Uterus (tissue), 4 donors: ENCODE results near the gene CLCN3. TPM values are rescaled to one million over a fixed set of nuclear protein-coding genes. Genes with fewer than 3 reads are reported as not detected.

Experiments
- DNase-seq, 2 donors: peaks; one replicate each; pipeline ENCODE4 v3.0.0-alpha.2; 2019 to 2020
- H3K27ac ChIP-seq, 2 donors: fragments of 200-600 bp; sonication (generic); 1 replicate in 1 of 2; 2 replicates in 1 of 2; pipeline ENCODE4 v1.5.1; 2016 to 2018
- H3K27me3 ChIP-seq, 2 donors: fragments of 200-600 bp; sonication (generic); one replicate each; pipeline ENCODE4 v1.5.1; 2018 to 2019; ENCODE audit warnings: control low read depth in 1 of 2
- H3K36me3 ChIP-seq, 2 donors: fragments of 200-600 bp; sonication (generic); one replicate each; pipeline ENCODE4 v1.5.1; 2019; ENCODE audit warnings: control low read depth in 1 of 2
- H3K4me1 ChIP-seq, 2 donors: fragments of 200-600 bp; sonication (generic); one replicate each; pipeline ENCODE4 v1.5.1; 2018 to 2019; ENCODE audit warnings: control low read depth in 1 of 2
- H3K4me3 ChIP-seq, 2 donors: fragments of 200-600 bp; sonication (generic); 1 replicate in 1 of 2; 2 replicates in 1 of 2; pipeline ENCODE4 v1.5.1; 2018 to 2019; ENCODE audit warnings: mild to moderate bottlenecking in 1 of 2
- H3K9me3 ChIP-seq, 2 donors: fragments of 200-600 bp; sonication (generic); one replicate each; pipeline ENCODE4 v1.5.1; 2019; ENCODE audit warnings: control low read depth in 1 of 2
- CTCF ChIP-seq, 4 experiments: fragments of 200-600 bp in 2 of 4; fragments of 450-650 bp in 2 of 4; sonication (generic) in 2 of 4; IDR thresholded peaks; one replicate each; pipeline ENCODE4 v1.5.1; 2016 to 2019; ENCODE audit warnings: antibody characterized with exemption in 4 of 4, mild to moderate bottlenecking in 2 of 4, moderate library complexity in 1 of 4
- POLR2A ChIP-seq, 2 donors: fragments of 450-650 bp; IDR thresholded peaks; one replicate each; pipeline ENCODE4 v1.6.1; 2016; ENCODE audit warnings: antibody characterized with exemption in 2 of 2, mild to moderate bottlenecking in 1 of 2, moderate library complexity in 1 of 2
- intact Hi-C: fragments of 100-400 bp; cut with DNase I; formaldehyde crosslinking; loops from one replicate; pipeline ENCODE4 v1.15.1; 2023; ENCODE audit warnings: low total_unique reads
- total RNA-seq, 4 donors: library from RNA; depleted of rRNA in 3 of 4; stranded (reverse); fragments of >200 nt in 3 of 4; gene quantifications; one replicate each; pipeline versions ENCODE4 v1.1.0 to v1.2.4, GENCODE V29; 2014 to 2023
- donor health status: DM: yes; HTN: yes; CAD: no.

CLCN3 gene
- total RNA-seq, 4 donors from 2014 or later, result 12.4 to 57.3 (median 33.5) TPM

GRCh38 chr4:169611991-169612870 is 8.1 kb upstream of the CLCN3 start, which contains the start of gene NEK1:
Gene NEK1, minus strand, starts transcription at chr4:169612583. Its CDS starts 9,953 bp downstream, at chr4:169602630.
- intact Hi-C loops, result loop anchor here (10.0 kb wide), 1 partner anchor 413 kb away; the partner anchor contains the start of gene MFAP3L

GRCh38 chr4:169612871-169613859 is 7.2 kb upstream of the CLCN3 start:
- TF ChIP-seq POLR2A (IDR thresholded peaks at IDR 0.05) (no peak), CTCF (IDR thresholded peaks at IDR 0.05) (peak; percentile 61 to 72 (median 62))
- Histone ChIP-seq H3K9me3 (no peaks in the 10 kb centered on the region), H3K4me1 (peaks cover 0 to 8% of the 10 kb centered on the region in 2 donors), H3K4me3 (peak overlapping the region; percentile 85 to 94), H3K36me3 (no peaks in the 10 kb centered on the region), H3K27me3 (no peaks in the 10 kb centered on the region), H3K27ac (peak overlapping the region; percentile 89 to 96)
- peak; percentile 69 to 72 for DNase-seq
- intact Hi-C loops, result loop anchor here (10.0 kb wide), 1 partner anchor 412 kb away; the partner anchor contains the start of gene MFAP3L

More at GRCh38 chr4:169611991-169612870, 8.1 kb upstream of the CLCN3 start, which contains the start of gene NEK1:
- H3K27ac ChIP-seq, result peak within 1 kb of the TSS; percentile 89 to 96
- H3K9me3 ChIP-seq, result no peaks in the 10 kb centered on the region
- peaks cover 0 to 8% of the 10 kb centered on the region in 2 donors for H3K4me1 ChIP-seq
- DNase-seq, result peak; percentile 85
- H3K4me3 ChIP-seq, result peak within 1 kb of the TSS; percentile 85 to 94
- no peaks in the 10 kb centered on the region for H3K36me3 ChIP-seq
- TF ChIP-seq POLR2A (IDR thresholded peaks at IDR 0.05), result peak; percentile 79 to 90
- peak in 1 of 4 experiments; percentile 17 for TF ChIP-seq CTCF (IDR thresholded peaks at IDR 0.05)
- no peaks in the 10 kb centered on the region for H3K27me3 ChIP-seq

- no peaks in the 10 kb centered on the region for H3K9me3 ChIP-seq
- no peak for TF ChIP-seq POLR2A (IDR thresholded peaks at IDR 0.05)
- no peak for TF ChIP-seq CTCF (IDR thresholded peaks at IDR 0.05)
- intact Hi-C loops, result loop anchor here (10.0 kb wide), 1 partner anchor 409 kb away; the partner anchor contains the start of gene MFAP3L
- peaks cover 0 to 8% of the 10 kb centered on the region in 2 donors for H3K4me1 ChIP-seq
- H3K27me3 ChIP-seq, result no peaks in the 10 kb centered on the region
- no peak overlapping the region for H3K27ac ChIP-seq
- DNase-seq, result no peak
- H3K36me3 ChIP-seq, result no peaks in the 10 kb centered on the region
- no peak overlapping the region for H3K4me3 ChIP-seq
Measured at GRCh38 chr4:169615467-169616106, 4.8 kb upstream of the CLCN3 start.

GRCh38 chr4:169616846-169617245 is 3.5 kb upstream of the CLCN3 start:
- no peak overlapping the region for H3K27ac ChIP-seq
- no peak for DNase-seq
- no peak overlapping the region for H3K4me3 ChIP-seq
- H3K9me3 ChIP-seq, result no peaks in the 10 kb centered on the region
- H3K4me1 ChIP-seq, result peaks cover 0 to 7% of the 10 kb centered on the region in 2 donors
- H3K27me3 ChIP-seq, result no peaks in the 10 kb centered on the region
- TF ChIP-seq POLR2A (IDR thresholded peaks at IDR 0.05) (no peak), CTCF (IDR thresholded peaks at IDR 0.05) (no peak)
- intact Hi-C loops, result loop anchor here (10.0 kb wide), 1 partner anchor 408 kb away; the partner anchor contains the start of gene MFAP3L
- H3K36me3 ChIP-seq, result no peaks in the 10 kb centered on the region
